ENCODE measurements around the gene SCARB1.

- TF ChIP-seq CTCF (conservative IDR thresholded peaks at IDR 0.05; ENCODE audit: low read depth in 2 of 2) (no peak), EZH2 (IDR thresholded peaks at IDR 0.05; ENCODE audit: low read depth, unreplicated experiment) (no peak), ETS1 (IDR thresholded peaks at IDR 0.05) (no peak), POLR2AphosphoS5 (IDR thresholded peaks at IDR 0.05; ENCODE audit: low read depth) (no peak), CREB1 (CRISPR knock-in tag; IDR thresholded peaks at IDR 0.05; ENCODE audit: low read depth) (no peak)
These were observed 63.2 kb downstream of the SCARB1 start for GRCh38 chr12:124800506-124800905.

Data from GM23338 (cell line).